CD4-positive, alpha-beta T cell (primary cell): Measurements from ENCODE around the gene SMARCB1. TPM values are rescaled to one million over a fixed set of nuclear protein-coding genes. Genes with fewer than 3 reads are reported as not detected.

Experiments
- ATAC-seq: fragments of 200-7000 bp; cut with Tn5 transposase; one replicate; pipeline ENCODE4 v1.10.0; 2022; ENCODE audit warnings: mild to moderate bottlenecking; ENCODE audit not compliant: poor library complexity
- CTCF ChIA-PET: fragments of 350-600 bp; sonication (Branson Sonifier 250); formaldehyde crosslinking; loops from one replicate; lab custom pipeline; 2021; ENCODE audit warnings: antibody characterized with exemption, inconsistent platforms; lab: Charles Lee
- POLR2A ChIA-PET: fragments of 350-600 bp; sonication (Branson Sonifier 250); formaldehyde crosslinking; loops from one replicate; lab custom pipeline; 2021; ENCODE audit warnings: antibody characterized with exemption, inconsistent platforms; lab: Charles Lee
- DNase-seq, 14 experiments: peaks; one replicate each; pipeline ENCODE4 v3.0.0-alpha.2; 2013 to 2020; ENCODE audit warnings: mixed read lengths in 2 of 14
- H3K27ac ChIP-seq, 2 donors: one replicate each; pipeline versions ENCODE4 v1.5.1 to v1.7.0; 2013; ENCODE audit warnings: low read length in 2 of 2, low read depth in 1 of 2, mild to moderate bottlenecking in 1 of 2
- H3K27me3 ChIP-seq, 2 experiments: 1 replicate in 1 of 2; 2 replicates in 1 of 2; pipeline versions ENCODE4 v1.6.1 to v1.7.0; 2013; ENCODE audit warnings: low read length in 2 of 2, control low read depth in 1 of 2, mild to moderate bottlenecking in 1 of 2, moderate library complexity in 1 of 2; ENCODE audit not compliant: insufficient read depth in 2 of 2, control insufficient read depth in 1 of 2
- H3K36me3 ChIP-seq: one replicate; pipeline ENCODE4 v1.6.1; 2013; ENCODE audit warnings: low read length, control low read depth; ENCODE audit not compliant: insufficient read depth
- H3K4me1 ChIP-seq: one replicate; pipeline ENCODE4 v1.6.1; 2013; ENCODE audit warnings: low read length, control low read depth; ENCODE audit not compliant: insufficient read depth
- H3K4me3 ChIP-seq: one replicate; pipeline ENCODE4 v1.5.1; 2013; ENCODE audit warnings: mild to moderate bottlenecking, low read length, moderate library complexity
- H3K9me3 ChIP-seq, 2 experiments: 1 replicate in 1 of 2; 2 replicates in 1 of 2; pipeline versions ENCODE4 v1.6.1 to v1.7.0; 2013; ENCODE audit warnings: low read length in 2 of 2, mild to moderate bottlenecking in 2 of 2, control low read depth in 1 of 2, moderate library complexity in 1 of 2; ENCODE audit not compliant: control insufficient read depth in 1 of 2, insufficient read depth in 1 of 2
- H3K27ac Mint-ChIP-seq: one replicate; pipeline ENCODE4 v1.8.0; 2020; ENCODE audit warnings: mixed read lengths
- H3K27me3 Mint-ChIP-seq: one replicate; pipeline ENCODE4 v1.8.0; 2021; ENCODE audit warnings: mixed read lengths
- H3K36me3 Mint-ChIP-seq: one replicate; pipeline ENCODE4 v1.8.0; 2021; ENCODE audit warnings: low read depth, mixed read lengths
- H3K4me1 Mint-ChIP-seq: one replicate; pipeline ENCODE4 v1.8.0; 2021; ENCODE audit warnings: low read depth, mixed read lengths
- H3K4me3 Mint-ChIP-seq: one replicate; pipeline ENCODE4 v1.8.0; 2020; ENCODE audit warnings: mild to moderate bottlenecking, mixed read lengths
- H3K9me3 Mint-ChIP-seq: one replicate; pipeline ENCODE4 v1.8.0; 2020; ENCODE audit warnings: mixed read lengths
- intact Hi-C, 2 experiments: fragments of 100-400 bp; cut with DNase I in 1 of 2; cut with micrococcal nuclease in 1 of 2; formaldehyde crosslinking; loops; one replicate each; pipeline versions ENCODE4 v1.15.1 to v1.9.0; 2023 to 2025; cut with DNase I, micrococcal nuclease
- total RNA-seq, 174 experiments: library from RNA in 2 of 174; stranded (reverse) in 2 of 174; gene quantifications; one replicate each; pipeline ENCODE4 v1.2.3 and lab custom pipeline; 2021 to 2026
- TF ChIP-seq, protein P1 (sequence below): fragments of 200-600 bp; IDR thresholded peaks from one replicate; pipeline ENCODE4 v1.8.0; 2022; ENCODE audit warnings: antibody characterized with exemption, mild to moderate bottlenecking

SMARCB1 gene
- total RNA-seq, 2 experiments from 2014 or later: 40.3 to 41.7 TPM

DNA sequence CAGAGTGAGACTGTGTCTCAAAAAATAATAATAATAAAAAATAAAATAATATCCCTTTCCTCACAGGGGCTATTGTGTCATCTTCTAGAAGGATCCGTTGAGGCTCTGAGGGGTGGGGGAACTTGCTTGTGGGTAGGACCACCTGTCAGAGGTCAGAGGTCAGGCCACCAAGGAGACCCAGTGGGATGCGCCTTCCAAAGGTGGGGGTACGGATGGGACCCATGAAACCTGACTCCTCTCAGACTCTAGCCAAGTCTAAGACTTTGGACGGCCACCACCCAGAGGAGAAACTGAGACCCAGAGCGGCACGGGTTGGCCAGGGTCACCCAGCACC, 14.5 kb upstream of the SMARCB1 start:
- H3K9me3 ChIP-seq: no peaks in the 10 kb centered on the region
- POLR2A ChIA-PET: interaction anchor here (0.7 to 2.0 kb wide), 5 partner anchors 15 to 239 kb away, joined by 3 to 17 read pairs (median 4); partner anchors contain the start of genes CABIN1, MIF, SLC2A11 and SMARCB1
- no peak for ATAC-seq
- no peaks in the 10 kb centered on the region for H3K36me3 Mint-ChIP-seq
- TF ChIP-seq, protein P1, sequence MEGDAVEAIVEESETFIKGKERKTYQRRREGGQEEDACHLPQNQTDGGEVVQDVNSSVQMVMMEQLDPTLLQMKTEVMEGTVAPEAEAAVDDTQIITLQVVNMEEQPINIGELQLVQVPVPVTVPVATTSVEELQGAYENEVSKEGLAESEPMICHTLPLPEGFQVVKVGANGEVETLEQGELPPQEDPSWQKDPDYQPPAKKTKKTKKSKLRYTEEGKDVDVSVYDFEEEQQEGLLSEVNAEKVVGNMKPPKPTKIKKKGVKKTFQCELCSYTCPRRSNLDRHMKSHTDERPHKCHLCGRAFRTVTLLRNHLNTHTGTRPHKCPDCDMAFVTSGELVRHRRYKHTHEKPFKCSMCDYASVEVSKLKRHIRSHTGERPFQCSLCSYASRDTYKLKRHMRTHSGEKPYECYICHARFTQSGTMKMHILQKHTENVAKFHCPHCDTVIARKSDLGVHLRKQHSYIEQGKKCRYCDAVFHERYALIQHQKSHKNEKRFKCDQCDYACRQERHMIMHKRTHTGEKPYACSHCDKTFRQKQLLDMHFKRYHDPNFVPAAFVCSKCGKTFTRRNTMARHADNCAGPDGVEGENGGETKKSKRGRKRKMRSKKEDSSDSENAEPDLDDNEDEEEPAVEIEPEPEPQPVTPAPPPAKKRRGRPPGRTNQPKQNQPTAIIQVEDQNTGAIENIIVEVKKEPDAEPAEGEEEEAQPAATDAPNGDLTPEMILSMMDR: no peak
- peaks cover 39% of the 10 kb centered on the region for H3K4me1 ChIP-seq
- H3K4me3 ChIP-seq: peak overlapping the region; percentile 42
- H3K27me3 ChIP-seq: no peaks in the 10 kb centered on the region
- H3K27me3 Mint-ChIP-seq: no peaks in the 10 kb centered on the region
- H3K36me3 ChIP-seq: no peaks in the 10 kb centered on the region
- no peak overlapping the region for H3K27ac ChIP-seq
- H3K4me1 Mint-ChIP-seq: peaks cover 17% of the 10 kb centered on the region
- DNase-seq: no peak
- no peaks in the 10 kb centered on the region for H3K9me3 Mint-ChIP-seq
- CTCF ChIA-PET: no interaction called here
- intact Hi-C loops: loop anchor here in 1 of 2 experiments (1.0 to 5.0 kb wide), 3 partner anchors 15 to 75 kb away; no protein-coding TSS in a partner anchor
- no peak overlapping the region for H3K27ac Mint-ChIP-seq
- peak overlapping the region; percentile 38 for H3K4me3 Mint-ChIP-seq

DNA sequence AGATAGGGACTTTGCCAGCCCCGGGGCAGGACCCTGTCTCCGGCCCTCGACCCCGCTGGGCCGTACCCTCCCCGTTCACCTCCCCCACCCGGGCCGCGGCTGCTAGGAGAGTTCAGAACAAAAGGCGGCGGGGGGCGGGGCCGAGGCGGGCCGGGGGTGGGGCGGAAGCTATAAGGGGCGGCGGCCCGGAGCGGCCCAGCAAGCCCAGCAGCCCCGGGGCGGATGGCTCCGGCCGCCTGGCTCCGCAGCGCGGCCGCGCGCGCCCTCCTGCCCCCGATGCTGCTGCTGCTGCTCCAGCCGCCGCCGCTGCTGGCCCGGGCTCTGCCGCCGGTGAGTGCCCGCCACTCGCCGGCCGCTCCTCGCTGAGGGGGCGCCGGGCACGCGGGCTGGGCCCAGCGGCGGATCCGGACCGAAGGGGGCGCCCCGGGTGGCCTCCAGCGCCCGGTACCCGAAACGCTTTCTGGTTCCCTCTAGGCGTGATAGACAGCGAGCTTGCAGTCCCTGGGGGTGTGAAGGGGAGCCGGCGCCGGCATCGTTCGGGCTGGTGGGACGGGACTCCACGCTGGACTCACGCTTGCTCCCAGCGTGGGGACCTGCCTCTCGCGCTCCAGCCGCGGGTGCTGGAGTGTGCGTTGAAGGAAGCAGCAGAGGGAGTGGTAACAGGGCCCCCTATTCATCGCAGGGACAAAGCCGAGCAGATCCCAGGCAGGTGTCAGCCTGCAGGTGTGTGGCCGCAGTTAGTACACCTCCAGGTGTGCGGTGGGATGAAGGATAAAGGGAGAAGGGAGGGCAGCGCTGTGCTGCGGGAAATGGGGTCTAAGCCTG, 13.9 kb upstream of the SMARCB1 start, which contains the start of gene MMP11:
TSS of gene MMP11 (plus strand) at position 201 of the 825 bp plus-strand sequence. CDS start at position 223, 22 bp downstream.
- H3K27ac ChIP-seq: no peak within 1 kb of the TSS
- TF ChIP-seq, protein P1: no peak
- ChIA-PET CTCF (no interaction called here), POLR2A (interaction anchor here (0.7 to 2.0 kb wide), 5 partner anchors 14 to 238 kb away, joined by 3 to 17 read pairs (median 4); partner anchors contain the start of genes CABIN1, MIF, SLC2A11 and SMARCB1)
- peak within 1 kb of the TSS; percentile 69 for H3K4me3 Mint-ChIP-seq
- H3K27me3 ChIP-seq: no peaks in the 10 kb centered on the region
- H3K27ac Mint-ChIP-seq: no peak within 1 kb of the TSS
- peaks cover 17% of the 10 kb centered on the region for H3K4me1 Mint-ChIP-seq
- peaks cover 36% of the 10 kb centered on the region for H3K4me1 ChIP-seq
- H3K36me3 ChIP-seq: no peaks in the 10 kb centered on the region
- H3K9me3 ChIP-seq: no peaks in the 10 kb centered on the region
- ATAC-seq (peak; percentile 52), DNase-seq (peak; percentile 33 to 83 (median 49))
- intact Hi-C loops: loop anchor here in 1 of 2 experiments (1.0 to 5.0 kb wide), 3 partner anchors 14 to 76 kb away; no protein-coding TSS in a partner anchor
- H3K36me3 Mint-ChIP-seq: no peaks in the 10 kb centered on the region
- H3K9me3 Mint-ChIP-seq: no peaks in the 10 kb centered on the region
- H3K4me3 ChIP-seq: peak within 1 kb of the TSS; percentile 44
- no peaks in the 10 kb centered on the region for H3K27me3 Mint-ChIP-seq

DNA sequence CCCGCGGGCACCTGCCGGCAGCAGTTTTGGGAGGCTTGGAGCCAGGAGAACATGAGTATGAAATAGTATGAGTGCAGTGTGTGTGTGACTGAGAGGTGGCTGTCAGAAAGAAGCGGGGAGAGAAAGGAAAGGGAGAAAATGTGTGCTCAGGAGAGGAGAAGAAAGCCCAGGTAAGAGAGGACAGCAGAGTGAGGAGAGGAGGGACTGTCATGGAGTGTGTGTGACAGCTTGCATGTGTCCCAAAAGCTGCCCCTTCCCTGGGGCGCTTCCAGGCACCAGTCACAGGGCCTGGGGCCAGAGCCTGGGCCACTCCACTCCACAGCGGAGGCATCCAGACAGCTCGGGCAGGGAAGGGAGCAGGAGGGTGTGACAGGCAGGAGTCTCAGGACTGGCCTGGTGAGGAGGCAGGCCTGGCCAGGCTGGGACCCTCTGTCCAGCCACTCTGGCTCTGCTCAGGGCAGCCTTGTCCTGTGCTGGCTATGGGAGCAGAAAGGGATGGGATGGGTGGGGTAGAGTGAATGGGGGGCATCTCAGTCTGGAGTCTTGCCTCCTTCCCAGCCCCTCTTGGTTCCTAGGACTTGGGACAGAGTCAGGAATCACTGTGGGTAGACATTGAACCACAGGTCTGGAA, 13.2 kb upstream of the SMARCB1 start:
- peaks cover 17% of the 10 kb centered on the region for H3K4me1 Mint-ChIP-seq
- H3K4me3 ChIP-seq: no peak overlapping the region
- intact Hi-C loops: loop anchor here in 1 of 2 experiments (5.0 kb wide), 2 partner anchors 74 to 76 kb away; no protein-coding TSS in a partner anchor
- H3K27me3 Mint-ChIP-seq: no peaks in the 10 kb centered on the region
- H3K4me1 ChIP-seq: peaks cover 29% of the 10 kb centered on the region
- no peaks in the 10 kb centered on the region for H3K27me3 ChIP-seq
- CTCF ChIA-PET: no interaction called here
- H3K27ac Mint-ChIP-seq: no peak overlapping the region
- no peaks in the 10 kb centered on the region for H3K9me3 Mint-ChIP-seq
- no peaks in the 10 kb centered on the region for H3K9me3 ChIP-seq
- H3K36me3 ChIP-seq: no peaks in the 10 kb centered on the region
- H3K36me3 Mint-ChIP-seq: no peaks in the 10 kb centered on the region
- H3K4me3 Mint-ChIP-seq: peak overlapping the region; percentile 69
- DNase-seq (peak in 1 of 14 experiments; percentile 16), ATAC-seq (no peak)
- POLR2A ChIA-PET: interaction anchor here (1.2 to 2.0 kb wide), 5 partner anchors 12 to 237 kb away, joined by 3 to 17 read pairs (median 4); partner anchors contain the start of genes CABIN1, MIF and SMARCB1
- TF ChIP-seq, protein P1: no peak
- H3K27ac ChIP-seq: no peak overlapping the region
